NCI-H2081 (cell line): Measurements from ENCODE around the gene CUBN.
A peak's percentile ranks its signal among the peaks of the same experiment; 100 is the strongest.

Source experiments
- DNase-seq, 2 experiments: peaks; one replicate each; lab custom pipeline; 2025; lab: John Stamatoyannopoulos, UW

The CUBN gene

DNA sequence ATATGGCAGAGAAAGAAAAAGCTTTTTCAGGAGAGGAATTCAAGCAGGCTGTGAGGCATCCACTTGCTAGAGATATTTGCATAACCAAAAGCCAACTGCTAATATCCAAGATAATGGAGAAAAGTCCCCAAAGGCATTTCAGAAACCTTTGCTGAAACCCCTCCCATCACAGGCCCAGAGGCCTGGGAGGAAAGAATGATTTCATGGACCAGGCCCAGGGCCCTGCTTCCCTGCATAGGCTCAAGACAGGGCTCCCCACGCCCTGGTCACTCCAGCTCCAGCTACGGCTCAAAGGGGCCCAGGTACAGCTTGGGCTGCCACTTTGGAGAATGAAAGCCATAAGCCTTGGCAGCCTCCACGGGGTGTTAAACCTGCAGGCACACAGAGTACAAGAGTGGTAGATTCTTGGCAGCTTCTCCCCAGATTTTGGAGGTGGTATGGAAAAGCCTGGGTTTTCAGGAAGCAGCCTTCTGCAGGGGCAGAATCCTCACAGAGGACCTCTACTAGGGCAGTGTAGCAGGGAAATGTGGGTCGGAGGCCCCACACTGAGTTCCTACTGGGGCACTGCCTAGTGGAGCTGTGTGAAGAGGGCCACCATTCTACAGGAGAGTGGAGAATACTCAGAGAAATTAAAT is 306.8 kb downstream of the CUBN start:
- DNase-seq = no peak

DNA sequence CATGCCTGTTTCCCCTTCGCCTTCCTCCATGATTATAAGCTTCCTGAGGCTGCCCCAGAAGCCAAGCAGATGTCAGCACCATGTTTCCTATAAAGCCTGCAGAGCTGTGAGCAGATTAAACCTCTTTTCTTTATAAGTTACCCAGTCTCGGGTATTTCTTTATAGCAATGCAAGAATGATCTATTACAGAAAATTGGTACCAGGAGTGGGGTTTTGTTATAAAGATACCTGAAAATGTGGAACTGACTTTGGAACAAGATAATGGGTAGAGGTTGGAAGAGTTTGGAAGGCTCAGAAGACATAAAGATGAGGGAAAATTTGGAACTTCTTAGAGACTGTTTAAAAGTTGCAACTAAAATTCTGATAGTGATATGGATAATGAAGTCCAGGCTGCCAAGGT is 307.6 kb downstream of the CUBN start:
- no peak for DNase-seq

DNA sequence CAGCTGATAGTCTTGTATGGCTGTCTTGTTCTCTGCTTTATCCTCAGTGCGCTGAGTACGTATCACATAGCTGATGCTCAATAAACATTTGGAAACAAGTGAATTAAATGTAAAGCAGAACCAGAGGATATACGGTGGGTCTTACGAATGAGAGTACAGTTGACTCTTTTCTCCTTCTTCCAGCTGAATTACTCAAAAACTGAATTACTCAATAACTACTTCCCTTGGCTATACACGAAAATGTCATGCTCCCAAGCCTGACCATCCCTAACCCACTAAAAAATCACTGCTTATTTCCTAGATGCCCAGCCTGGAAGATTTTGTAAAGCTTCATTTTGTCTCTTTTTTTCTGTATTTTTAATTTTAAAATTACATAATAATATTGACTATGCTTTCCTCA is 309.2 kb downstream of the CUBN start:
- no peak for DNase-seq

DNA sequence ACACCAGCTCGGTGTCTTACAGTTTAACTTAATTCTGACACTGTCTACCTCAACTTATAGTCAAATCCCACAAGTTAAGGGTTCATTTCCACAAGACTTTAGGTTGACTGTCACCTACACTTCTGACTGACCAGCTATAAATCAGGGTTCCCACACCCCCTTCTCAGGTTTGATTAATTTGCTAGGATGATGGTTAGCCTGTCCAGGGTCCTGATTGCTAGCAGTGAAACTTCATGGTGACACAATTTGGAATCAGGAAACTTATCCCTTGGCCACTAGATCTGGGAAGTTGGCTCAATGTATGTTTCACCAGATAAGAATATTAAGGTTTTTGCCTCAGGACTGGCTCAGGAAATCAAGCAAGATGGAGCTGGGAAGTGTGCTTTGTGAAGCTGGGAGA is 309.6 kb downstream of the CUBN start:
- DNase-seq = no peak

DNA sequence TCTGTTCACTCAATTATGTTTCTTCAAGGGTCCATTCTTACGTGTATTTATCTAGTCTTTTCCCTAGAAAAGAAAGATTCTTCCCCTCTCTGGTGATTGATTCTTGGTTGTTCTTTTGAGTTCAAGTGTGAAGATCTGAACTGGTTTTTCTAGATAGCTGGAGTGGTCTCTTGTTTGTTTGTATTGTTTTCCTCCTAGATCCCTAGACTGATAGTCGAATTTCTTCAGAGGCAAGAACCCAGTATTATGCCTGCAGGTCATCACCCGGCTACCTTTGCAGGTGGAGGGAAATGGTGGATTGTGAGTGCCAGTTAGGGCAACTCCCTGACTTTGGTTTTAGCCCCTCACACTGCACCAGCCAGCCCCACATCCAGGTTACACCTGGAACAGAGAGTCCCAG is 310.2 kb downstream of the CUBN start:
- DNase-seq = no peak

DNA sequence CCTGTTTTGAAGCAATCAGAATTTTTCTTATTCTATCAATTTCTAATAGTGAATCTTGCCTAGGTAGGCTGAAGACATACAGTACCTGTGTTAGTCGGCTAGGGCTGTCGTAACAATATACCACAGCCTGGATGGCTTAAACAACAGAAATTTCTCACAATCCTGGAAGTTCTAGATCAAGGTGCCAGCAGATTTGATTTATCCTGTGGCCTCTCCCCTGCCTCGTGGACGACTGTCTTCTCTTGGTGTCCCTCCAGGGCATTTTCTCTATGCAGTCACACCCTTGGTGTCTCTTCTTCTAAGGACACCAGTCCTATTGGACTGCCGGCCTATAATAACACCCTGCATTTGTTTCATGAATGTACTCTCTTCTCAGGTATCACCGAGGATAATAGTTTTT is 310.6 kb downstream of the CUBN start:
- DNase-seq = no peak

DNA sequence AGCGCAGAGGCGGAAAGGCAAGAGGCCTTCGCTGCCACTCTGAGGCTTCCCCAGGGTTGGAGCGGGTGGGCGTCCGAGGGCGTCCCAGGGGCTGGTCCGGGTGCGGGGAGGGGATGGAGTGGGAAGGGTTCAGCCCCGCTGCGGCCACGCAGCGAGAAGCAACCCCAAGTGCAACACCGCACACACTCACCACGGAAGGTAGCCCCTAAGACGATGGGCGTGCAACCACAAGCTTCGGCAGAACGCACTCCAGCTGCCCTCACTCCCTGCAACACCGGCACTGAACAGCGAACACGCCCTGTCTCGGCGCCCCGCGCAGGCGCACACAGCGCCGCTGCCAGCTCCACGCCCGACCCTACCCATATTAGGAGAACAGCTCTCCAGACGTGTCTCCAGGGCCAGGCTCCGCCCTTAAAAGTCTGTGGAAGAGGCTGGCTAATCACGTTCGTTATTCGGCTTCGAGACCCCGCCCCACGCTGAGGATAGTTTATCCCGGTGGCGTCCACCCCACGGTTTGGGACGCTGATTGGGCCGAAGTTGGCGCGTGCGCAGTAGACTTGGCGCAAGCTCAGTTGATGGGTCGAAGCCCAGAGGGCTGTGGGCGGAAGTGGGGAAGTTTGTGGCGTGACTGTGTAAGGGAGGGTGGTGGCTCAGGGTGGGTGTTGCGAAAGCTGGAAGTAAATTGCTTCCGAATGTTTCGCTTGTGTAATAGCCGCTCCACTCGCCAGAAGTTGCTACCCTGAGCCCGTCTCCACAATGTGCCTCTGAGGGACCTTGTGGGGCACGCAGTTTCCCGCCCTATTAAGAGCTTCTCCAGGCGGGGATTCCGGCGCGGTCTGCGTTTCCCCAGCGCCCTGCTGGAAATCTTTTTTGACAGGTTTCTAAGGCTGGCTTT is 312.2 kb downstream of the CUBN start, which contains the start of gene RSU1:
Gene RSU1 (minus strand): TSS at position 300 of the 895 bp plus-strand sequence. CDS start 343 bp downstream, outside the sequence.
- peak; percentile 96 to 98 for DNase-seq

DNA sequence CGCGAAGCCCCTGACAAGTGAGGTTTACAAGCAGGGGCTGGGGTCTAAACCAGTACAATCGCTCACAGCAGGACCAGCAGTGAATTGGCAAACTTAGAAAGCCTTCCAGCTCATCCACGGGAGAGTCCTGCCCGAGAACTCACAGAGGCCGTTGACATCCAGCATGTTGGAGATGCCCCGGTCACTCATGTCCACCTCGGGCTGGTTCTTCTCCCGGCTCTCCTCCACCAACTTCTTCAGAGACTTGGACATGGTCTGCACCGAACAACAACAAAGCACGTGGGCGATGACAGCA is 312.8 kb downstream of the CUBN start:
- DNase-seq = no peak

DNA sequence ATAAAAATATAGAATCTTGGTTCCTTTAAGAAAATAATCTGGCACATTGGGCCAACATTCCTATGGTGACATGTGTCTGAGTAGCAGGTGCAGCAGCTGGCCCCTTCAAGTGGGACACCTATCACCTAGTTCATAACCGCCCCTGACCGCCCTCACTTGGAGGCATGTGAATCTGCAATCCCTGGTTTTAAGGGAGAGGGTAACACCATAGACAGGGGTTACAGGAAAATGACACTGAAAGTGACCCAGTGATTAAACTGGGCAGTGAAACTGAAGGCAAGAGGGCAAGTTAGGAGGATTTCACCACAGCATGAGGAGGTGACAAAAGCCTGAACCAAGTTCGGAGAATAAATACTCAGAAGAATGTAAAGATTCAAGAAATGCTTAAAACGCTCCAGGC is 313.4 kb downstream of the CUBN start:
- DNase-seq = no peak

DNA sequence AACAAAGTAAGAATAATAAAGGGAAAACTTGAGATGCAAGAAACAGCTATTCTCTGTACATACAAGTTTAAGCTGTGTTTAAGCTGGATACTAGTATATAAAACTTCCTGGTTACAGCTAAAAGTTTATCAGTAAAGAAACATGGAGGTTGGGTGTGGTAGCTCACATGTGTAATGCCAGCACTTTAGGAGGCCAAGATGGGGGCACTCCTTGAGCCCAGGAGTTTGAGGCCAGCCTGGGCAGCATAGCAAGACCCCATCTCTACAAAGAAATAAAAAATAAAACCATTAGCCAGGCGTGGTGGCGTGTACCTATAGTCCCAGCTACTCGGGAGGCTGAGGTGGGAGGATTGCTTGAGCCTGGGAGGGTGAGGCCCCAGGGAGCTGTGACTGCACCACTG is 315.6 kb downstream of the CUBN start:
- DNase-seq = no peak

DNA sequence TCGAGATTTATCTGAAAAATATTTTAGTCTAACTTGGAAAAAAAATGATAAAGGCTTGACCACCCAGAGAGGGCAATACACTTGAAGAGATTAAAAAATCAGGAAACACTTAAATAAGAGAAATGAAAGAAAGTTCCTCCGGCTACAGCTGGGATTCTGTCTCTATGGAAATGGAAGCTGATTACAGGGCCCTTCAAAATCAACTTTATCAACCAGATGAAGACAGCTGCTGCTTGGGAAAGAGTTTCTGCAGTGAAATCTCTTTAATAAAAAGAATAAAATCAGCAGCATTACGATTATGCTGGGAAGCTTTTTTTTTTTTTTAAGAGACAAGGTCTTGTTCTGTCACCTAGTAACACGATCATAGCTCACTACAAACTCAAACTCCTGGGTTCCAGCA is 316.9 kb downstream of the CUBN start:
- DNase-seq = no peak

DNA sequence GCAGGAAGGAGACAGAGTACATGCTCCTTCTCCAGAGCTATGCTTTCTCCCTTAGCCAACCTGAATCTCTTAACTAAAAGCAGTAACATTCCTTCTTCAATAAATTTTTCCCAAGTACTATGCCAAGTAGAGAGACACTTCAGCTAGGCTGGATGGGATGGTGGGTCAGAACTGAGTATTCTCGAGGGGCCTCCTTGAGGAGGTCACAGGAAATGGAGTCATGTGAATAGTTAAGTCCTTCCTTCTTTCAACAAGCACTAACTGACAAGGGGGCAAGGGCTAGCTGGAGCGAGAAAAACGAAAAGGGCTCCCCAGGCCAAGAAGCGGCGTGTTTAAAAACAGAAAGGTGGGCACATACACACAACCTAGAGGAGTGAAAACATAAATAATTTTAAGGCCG is 317.8 kb downstream of the CUBN start:
- no peak for DNase-seq

DNA sequence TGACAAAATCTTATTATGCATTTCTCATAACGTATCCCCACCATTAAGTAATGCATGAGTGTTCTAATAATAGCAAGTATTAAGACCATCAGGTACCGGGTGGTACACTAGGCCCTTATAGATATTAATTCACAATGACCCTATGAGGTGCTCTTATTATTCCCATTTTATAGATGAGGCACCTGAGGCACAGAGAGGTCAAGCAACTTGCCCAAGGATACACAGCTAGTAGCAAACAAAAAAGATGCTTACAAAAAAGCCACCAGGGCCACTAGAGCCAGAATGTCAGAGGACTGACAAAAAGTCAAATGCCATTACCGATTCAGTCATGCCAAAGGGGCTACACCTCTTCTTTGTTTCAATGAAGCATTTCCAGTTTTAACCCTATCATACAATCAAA is 318.3 kb downstream of the CUBN start:
- DNase-seq = no peak

DNA sequence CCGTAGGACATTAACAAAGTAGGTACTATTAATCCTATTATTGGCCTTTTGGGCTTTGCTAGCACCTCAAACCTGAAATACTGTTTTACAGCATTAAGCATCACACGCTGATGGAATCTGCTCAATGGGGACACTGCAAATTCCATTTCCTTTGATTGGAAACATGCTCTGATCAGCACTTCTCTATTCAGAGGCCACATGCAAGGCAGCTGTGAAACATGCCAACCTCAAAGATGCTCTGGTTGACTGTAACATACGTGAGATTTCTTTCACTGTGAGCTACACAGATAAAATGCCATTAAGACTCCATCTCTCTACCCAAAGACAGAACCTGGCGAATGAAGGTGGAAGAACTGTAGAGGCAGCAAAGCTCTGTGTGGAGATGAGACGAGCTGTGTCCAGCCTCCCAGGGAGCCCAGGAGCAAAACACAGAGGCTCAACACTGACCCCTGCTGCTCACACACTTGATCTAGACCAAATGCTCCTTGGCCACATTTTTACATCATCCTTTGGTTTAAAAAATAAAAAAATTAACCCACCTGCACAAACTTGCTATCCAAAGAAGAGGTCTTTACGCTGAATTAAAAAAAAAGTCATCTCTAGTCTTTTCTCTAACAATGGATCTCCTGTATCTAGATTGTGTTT is 320.4 kb downstream of the CUBN start:
- peak; percentile 29 to 52 for DNase-seq

DNA sequence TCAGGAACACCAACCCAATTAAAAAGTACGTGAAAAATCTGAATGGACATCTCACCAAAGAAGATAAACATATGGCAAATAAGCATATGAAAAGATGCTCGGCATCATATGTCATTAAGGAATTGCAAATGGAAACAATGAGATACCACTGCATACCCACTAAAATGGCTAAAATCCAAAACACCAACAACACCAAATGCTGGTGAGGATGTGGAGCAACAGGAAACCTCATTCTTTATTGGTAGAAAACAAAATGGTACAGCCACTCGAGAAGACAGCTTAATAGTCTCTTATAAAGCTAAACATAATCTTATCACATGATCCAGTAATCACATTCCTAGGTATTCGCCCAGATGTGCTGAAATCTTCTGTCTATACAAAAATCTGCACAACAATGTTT is 325.5 kb downstream of the CUBN start:
- no peak for DNase-seq

DNA sequence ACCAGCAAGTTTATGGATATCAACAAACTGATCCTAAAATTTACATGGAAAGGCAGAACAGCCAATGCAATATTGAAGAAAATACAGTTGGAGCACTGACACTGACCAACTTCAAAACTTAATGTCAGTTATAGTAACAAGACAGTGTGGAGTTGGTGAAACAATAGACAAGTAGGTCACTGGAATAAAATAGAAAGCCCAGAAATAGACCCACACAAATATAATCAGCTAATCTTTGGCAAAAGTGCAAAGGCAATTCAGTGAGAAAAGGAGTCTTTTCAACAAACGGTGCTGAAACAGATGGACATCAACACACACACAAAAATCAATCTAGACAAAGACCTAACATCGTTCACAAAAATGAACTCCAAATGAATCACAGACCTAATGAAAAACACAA is 326.1 kb downstream of the CUBN start:
- no peak for DNase-seq

DNA sequence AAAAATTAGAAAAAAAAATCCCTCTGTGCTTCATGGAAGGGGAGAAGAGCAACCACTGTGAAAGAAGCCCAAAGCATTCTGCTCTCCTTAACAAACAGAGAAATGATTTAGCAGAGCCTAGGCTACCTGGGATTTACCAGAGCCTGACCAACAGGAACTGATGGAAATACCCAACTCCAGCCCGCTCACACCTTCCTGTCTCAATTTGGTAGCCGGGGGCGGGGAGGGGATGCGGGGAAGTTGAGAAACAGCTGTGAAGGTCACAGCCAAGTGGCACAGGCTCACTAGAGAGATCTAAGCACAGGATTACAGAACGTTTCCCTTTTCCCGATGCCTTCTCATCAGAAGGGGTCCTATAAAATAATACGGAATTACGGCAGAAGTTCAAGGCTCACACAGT is 330.0 kb downstream of the CUBN start:
- no peak for DNase-seq

DNA sequence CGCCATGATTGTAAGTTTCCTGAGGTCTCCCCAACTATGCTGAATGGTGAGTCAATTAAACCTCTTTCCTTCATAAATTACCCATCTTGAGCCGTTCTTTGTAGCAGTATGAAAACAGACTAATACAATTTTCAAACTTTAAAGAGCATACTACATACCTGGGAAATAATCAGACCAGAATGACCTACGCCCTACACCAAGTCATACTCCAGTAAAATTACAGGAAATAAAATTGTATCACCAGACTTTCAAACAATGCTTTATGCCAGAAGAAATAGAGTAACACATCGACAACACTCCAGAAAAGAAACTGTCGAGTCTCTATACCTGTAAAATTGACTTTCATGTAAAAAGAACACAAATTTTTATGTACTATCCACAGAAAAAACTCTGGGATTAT is 331.0 kb downstream of the CUBN start:
- DNase-seq = no peak

DNA sequence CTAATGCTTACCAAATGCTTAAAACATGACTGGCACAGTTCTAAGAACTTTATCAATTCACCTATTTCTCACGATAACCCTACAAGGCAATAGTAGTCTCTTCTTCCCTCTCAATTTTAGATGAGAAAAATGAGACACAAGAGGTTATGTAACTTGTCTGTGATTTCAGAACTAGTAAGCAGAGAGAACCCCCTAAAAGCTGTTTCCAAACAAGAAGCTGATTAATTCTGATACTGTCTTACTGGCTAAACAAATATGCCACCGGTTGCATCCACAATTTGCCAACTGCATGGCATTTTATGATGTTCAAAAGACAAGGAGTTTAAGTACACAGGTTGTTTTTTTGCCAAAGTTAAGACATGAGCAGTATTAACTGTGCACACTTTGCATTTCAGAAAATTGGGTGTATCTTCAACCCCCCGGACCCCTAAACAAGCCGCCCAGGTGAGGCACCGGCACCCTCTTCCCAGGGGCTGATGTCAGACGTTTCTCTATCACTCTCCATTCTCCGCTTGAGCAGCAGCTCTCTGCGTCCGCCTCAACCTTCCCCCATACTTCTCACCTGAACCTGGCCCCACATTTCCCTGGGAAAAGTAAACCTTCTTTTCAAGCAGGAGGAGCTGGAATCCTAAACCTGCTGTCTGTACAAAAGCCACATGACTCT is 334.1 kb downstream of the CUBN start:
- no peak for DNase-seq

DNA sequence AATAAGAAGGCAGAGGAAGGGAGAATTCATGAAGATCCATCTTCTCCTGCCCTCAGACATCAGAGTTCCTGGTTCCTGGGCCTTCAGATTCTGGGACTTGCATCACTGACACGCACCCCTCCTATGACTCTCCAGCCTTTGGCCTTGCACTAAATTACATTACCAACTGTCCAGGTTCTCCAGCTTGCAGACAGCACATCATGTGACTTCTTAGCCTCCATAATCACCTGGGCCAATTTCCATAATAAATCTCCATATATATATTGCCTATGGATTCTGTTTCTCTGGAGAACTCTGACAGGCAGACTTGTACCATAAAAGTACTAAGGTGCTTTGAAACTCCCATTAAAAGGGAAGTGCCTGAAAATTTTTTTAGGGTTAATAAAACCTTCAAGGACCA is 335.6 kb downstream of the CUBN start:
- no peak for DNase-seq

DNA sequence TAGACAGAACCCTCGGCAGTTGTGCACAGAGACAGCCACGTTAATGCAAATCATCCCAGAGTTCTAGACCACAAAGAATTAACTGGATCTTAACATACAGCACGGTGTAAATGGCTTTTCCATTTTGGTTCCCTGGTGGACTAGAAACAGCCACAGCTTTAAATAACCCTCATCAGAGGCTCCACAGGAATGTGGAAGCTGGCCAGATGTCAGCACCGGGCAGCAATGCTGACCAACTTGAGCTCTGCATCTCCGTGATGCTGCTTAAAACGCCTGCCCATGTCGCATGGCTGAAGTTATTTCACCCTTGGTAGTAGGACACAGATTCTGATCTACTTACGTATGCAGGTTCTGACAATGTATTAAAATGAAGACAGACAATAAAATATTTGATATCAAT is 336.9 kb downstream of the CUBN start:
- DNase-seq = no peak

DNA sequence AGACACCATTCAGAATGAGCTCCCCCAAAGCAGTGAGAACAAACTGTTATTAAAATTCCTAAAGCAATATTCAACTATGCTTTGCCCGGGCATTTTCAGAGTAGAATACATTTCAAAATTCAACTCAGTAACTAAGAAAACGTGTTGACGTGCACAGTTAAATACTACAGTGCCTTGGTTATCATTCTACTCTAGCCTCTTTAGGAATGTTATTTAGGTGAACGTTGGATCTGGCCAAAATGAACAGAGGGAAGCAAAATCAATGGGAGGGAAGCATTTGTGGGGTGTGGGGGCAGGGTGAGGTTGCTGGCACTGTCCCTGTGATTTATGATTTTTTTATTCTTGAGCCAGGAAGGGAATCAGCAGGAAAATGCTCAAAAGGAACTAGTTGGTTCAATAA is 339.8 kb downstream of the CUBN start:
- DNase-seq = no peak

DNA sequence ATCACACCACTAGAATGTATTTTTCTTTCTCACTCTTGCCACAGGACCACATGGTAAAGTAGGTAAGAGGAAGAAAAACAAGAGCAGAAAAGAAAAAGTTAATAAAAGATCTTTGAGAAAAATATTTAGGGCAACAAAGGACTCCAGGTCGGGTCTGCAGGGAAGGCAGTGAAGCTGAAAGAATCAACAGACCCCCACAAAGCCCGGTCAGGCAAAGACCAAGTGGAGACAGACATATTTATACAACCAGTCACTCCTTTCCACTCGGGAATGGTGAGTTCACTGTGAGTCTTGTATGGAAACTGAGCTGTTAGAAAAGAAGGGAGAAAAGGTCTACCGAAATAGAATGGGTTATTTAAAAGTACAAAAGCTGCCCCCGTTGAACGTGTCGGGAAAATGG is 340.4 kb downstream of the CUBN start:
- no peak for DNase-seq
